B cell (primary cell): Measurements from ENCODE around the gene ERC2. TPM values are rescaled to one million over a fixed set of nuclear protein-coding genes. Genes with fewer than 3 reads are reported as not detected.

Source experiments
- ATAC-seq: fragments of 200-7000 bp; cut with Tn5 transposase; one replicate; pipeline ENCODE4 v1.10.0; 2021; ENCODE audit warnings: low read depth, mild to moderate bottlenecking, moderate number of reproducible peaks, moderate library complexity
- CTCF ChIA-PET: fragments of 350-600 bp; sonication (Branson Sonifier 250); formaldehyde crosslinking; loops from one replicate; lab custom pipeline; 2021; ENCODE audit warnings: antibody characterized with exemption, inconsistent platforms; lab: Charles Lee
- POLR2A ChIA-PET: fragments of 350-600 bp; sonication (Branson Sonifier 250); formaldehyde crosslinking; loops from one replicate; lab custom pipeline; 2021; ENCODE audit warnings: antibody characterized with exemption; lab: Charles Lee
- DNase-seq: peaks from one replicate; pipeline ENCODE4 v3.0.0; 2013
- H2AFZ ChIP-seq: 2 replicates; pipeline ENCODE4 v1.6.1; 2012; ENCODE audit warnings: mild to moderate bottlenecking, low read depth, low read length; ENCODE audit not compliant: insufficient read depth, poor library complexity, severe bottlenecking
- H3K27ac ChIP-seq, 2 donors: 1 replicate in 1 of 2; 2 replicates in 1 of 2; pipeline ENCODE4 v1.5.1; 2012 to 2013; ENCODE audit warnings: low read length in 2 of 2, mild to moderate bottlenecking in 2 of 2, moderate library complexity in 1 of 2
- H3K27me3 ChIP-seq, 4 experiments: fragments of 200-600 bp in 1 of 4; sonication (generic) in 1 of 4; replicated peaks in 1 of 4; 1 replicate in 2 of 4; 2 replicates in 2 of 4; pipeline versions ENCODE4 v1.6.1 to v1.7.0; 2013 to 2016; ENCODE audit warnings: low read length in 3 of 4, mild to moderate bottlenecking in 2 of 4, mixed read lengths in 1 of 4, moderate library complexity in 1 of 4; ENCODE audit not compliant: insufficient read depth in 4 of 4, control insufficient read depth in 3 of 4; ENCODE audit errors: control extremely low read depth in 1 of 4
- H3K36me3 ChIP-seq, 2 experiments: replicated peaks in 1 of 2; 1 replicate in 1 of 2; 2 replicates in 1 of 2; pipeline versions ENCODE4 v1.6.1 to v1.7.1; 2013; ENCODE audit warnings: low read length in 1 of 2; ENCODE audit not compliant: insufficient read depth in 2 of 2, control insufficient read depth in 1 of 2; ENCODE audit errors: control extremely low read depth in 1 of 2, extremely low read depth in 1 of 2
- H3K4me1 ChIP-seq, 2 donors: fragments of 200-600 bp in 1 of 2; sonication (generic) in 1 of 2; 1 replicate in 1 of 2; 2 replicates in 1 of 2; pipeline versions ENCODE4 v1.5.1 to v1.6.1; 2013 to 2017; ENCODE audit warnings: low read length in 2 of 2; ENCODE audit not compliant: control insufficient read depth in 2 of 2, insufficient read depth in 2 of 2
- H3K4me2 ChIP-seq: replicated peaks from 2 replicates; pipeline ENCODE3; 2012; ENCODE audit warnings: mild to moderate bottlenecking, low read depth, low read length; ENCODE audit not compliant: poor library complexity, severe bottlenecking
- H3K4me3 ChIP-seq, 5 experiments: fragments of 200-600 bp in 1 of 5; sonication (generic) in 1 of 5; 1 replicate in 3 of 5; 2 replicates in 2 of 5; pipeline versions ENCODE4 v1.5.1 to v1.7.0; 2011 to 2016; ENCODE audit warnings: low read length in 4 of 5, mild to moderate bottlenecking in 4 of 5, low read depth in 2 of 5, control low read depth in 1 of 5, moderate library complexity in 1 of 5; ENCODE audit not compliant: insufficient read depth in 1 of 5; ENCODE audit errors: control extremely low read depth in 1 of 5, extremely low read depth in 1 of 5
- H3K79me2 ChIP-seq: fragments of 200-600 bp; sonication (generic); one replicate; pipeline ENCODE4 v1.6.0; 2016; ENCODE audit warnings: low read length; ENCODE audit not compliant: control insufficient read depth, insufficient read depth
- H3K9ac ChIP-seq: fragments of 200-600 bp; sonication (generic); 2 replicates; pipeline ENCODE4 v1.6.1; 2017; ENCODE audit warnings: mild to moderate bottlenecking, low read length, moderate library complexity
- H3K9me3 ChIP-seq, 3 donors: one replicate each; pipeline versions ENCODE4 v1.6.1 to v1.7.1; 2013; ENCODE audit warnings: low read length in 2 of 3; ENCODE audit not compliant: control insufficient read depth in 2 of 3, insufficient read depth in 1 of 3; ENCODE audit errors: control extremely low read depth in 1 of 3
- H4K20me1 ChIP-seq: 2 replicates; pipeline ENCODE4 v1.6.0; 2012; ENCODE audit warnings: mild to moderate bottlenecking, low read length; ENCODE audit not compliant: insufficient read depth, control insufficient read depth, poor library complexity, severe bottlenecking
- H3K27ac Mint-ChIP-seq: one replicate; pipeline ENCODE4 v1.8.0; 2021; ENCODE audit warnings: mixed read lengths
- H3K27me3 Mint-ChIP-seq: one replicate; pipeline ENCODE4 v1.8.0; 2021; ENCODE audit warnings: mixed read lengths
- H3K4me1 Mint-ChIP-seq: one replicate; pipeline ENCODE4 v1.8.0; 2021; ENCODE audit warnings: mixed read lengths
- H3K4me3 Mint-ChIP-seq: one replicate; pipeline ENCODE4 v1.8.0; 2021; ENCODE audit warnings: mixed read lengths
- H3K9me3 Mint-ChIP-seq: one replicate; pipeline ENCODE4 v1.8.0; 2022; ENCODE audit warnings: mixed read lengths; ENCODE audit not compliant: insufficient read depth
- CTCF ChIP-seq: fragments of 200-600 bp; IDR thresholded peaks from one replicate; pipeline ENCODE4 v1.8.0; 2022; ENCODE audit warnings: antibody characterized with exemption, mild to moderate bottlenecking
- EZH2 ChIP-seq: IDR thresholded peaks from 2 replicates; pipeline ENCODE4 v1.6.1; 2012; ENCODE audit warnings: borderline replicate concordance, low read depth, mild to moderate bottlenecking, moderate library complexity, low read length; ENCODE audit not compliant: insufficient read depth, poor library complexity, severe bottlenecking
- WGBS: methylation state at CpG from one replicate; pipeline ENCODE4 v1.1.5; 2013; ENCODE audit warnings: missing lambda C conversion rate; ENCODE audit not compliant: insufficient coverage; 5-methylcytosine and 5-hydroxymethylcytosine counted together
- intact Hi-C: fragments of 100-400 bp; cut with micrococcal nuclease; formaldehyde crosslinking; loops from one replicate; pipeline ENCODE4 v1.10.0; 2022
- polyA plus RNA-seq: library from polyadenylated mRNA; depleted of rRNA; stranded (reverse); fragments of >200 nt; gene quantifications from 2 replicates; pipeline ENCODE4 v1.2.3, GENCODE V29; 2012
- total RNA-seq, 2 donors: library from RNA; stranded (reverse); fragments of 120-200 nt in 1 of 2; gene quantifications; 1 replicate in 1 of 2; 2 replicates in 1 of 2; pipeline versions ENCODE4 v1.2.3 to v1.2.4, GENCODE V29; 2013 to 2022

The ERC2 gene
- total and polyA plus RNA-seq, 2 donors (not counting 1 experiment from before 2014, with no cell fraction given), result not detected

DNA sequence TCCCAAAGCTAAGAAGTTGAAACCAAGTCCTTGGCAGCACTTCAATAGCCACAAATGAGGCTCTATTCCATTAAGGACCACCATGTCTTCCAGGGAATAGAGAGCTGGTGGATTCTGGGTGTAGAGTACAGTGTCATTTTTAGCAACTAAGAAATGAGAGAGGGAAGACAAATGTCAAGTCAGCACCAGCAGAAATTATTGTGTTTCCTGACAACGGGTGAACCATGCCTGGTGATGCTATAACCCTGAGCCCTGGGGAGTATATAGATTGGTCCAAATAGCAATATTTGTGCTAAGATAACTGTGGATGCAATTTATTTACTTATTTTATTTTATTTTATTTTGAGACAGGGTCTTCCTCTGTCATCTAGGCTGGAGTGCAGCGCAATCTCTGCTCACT is 675.5 kb downstream of the ERC2 start:
- DNase-seq (no peak), ATAC-seq (no peak)
- peaks cover under 1% of the 10 kb centered on the region for H3K27me3 Mint-ChIP-seq
- POLR2A ChIA-PET, result no interaction called here
- CTCF ChIA-PET, result no interaction called here
- no peaks in the 10 kb centered on the region for H3K4me1 Mint-ChIP-seq
- Histone ChIP-seq H3K9ac (no peak overlapping the region), H3K4me1 (no peaks in the 10 kb centered on the region), H3K79me2 (no peaks in the 10 kb centered on the region), H3K27me3 (no peaks in the 10 kb centered on the region), H3K9me3 (peaks cover 0 to 2% (median 0%) of the 10 kb centered on the region in 3 donors), H3K36me3 (no peaks in the 10 kb centered on the region), H3K4me2 (no peak overlapping the region), H4K20me1 (no peaks in the 10 kb centered on the region), H3K27ac (no peak overlapping the region), H3K4me3 (no peak overlapping the region), H2AFZ (no peak overlapping the region)
- TF ChIP-seq CTCF (no peak), EZH2 (no peak)
- no peak overlapping the region for H3K4me3 Mint-ChIP-seq
- intact Hi-C loops, result no loop called here
- H3K9me3 Mint-ChIP-seq, result no peaks in the 10 kb centered on the region
- no CpG with 5 or more reads among the region's 2 CpGs for WGBS
- H3K27ac Mint-ChIP-seq, result no peak overlapping the region

- Histone ChIP-seq H2AFZ (no peak overlapping the region), H3K27me3 (no peaks in the 10 kb centered on the region), H3K4me2 (no peak overlapping the region), H3K36me3 (no peaks in the 10 kb centered on the region), H3K9ac (no peak overlapping the region), H3K4me3 (no peak overlapping the region), H3K79me2 (no peaks in the 10 kb centered on the region), H4K20me1 (no peaks in the 10 kb centered on the region), H3K27ac (no peak overlapping the region), H3K9me3 (peaks cover 0 to 2% (median 0%) of the 10 kb centered on the region in 3 donors), H3K4me1 (no peaks in the 10 kb centered on the region)
- no peaks in the 10 kb centered on the region for H3K27me3 Mint-ChIP-seq
- no peak for TF ChIP-seq EZH2
- no peak for TF ChIP-seq CTCF
- no peaks in the 10 kb centered on the region for H3K9me3 Mint-ChIP-seq
- ChIA-PET POLR2A (no interaction called here), CTCF (no interaction called here)
- no peak for DNase-seq
- no peaks in the 10 kb centered on the region for H3K4me1 Mint-ChIP-seq
- no peak for ATAC-seq
- intact Hi-C loops, result no loop called here
- H3K4me3 Mint-ChIP-seq, result no peak overlapping the region
- no peak overlapping the region for H3K27ac Mint-ChIP-seq
- WGBS, result no CpG with 5 or more reads among the region's 1 CpG
Observed at GRCh38 chr3:55792009-55792408, 676.3 kb downstream of the ERC2 start.
